Naive thymus-derived CD4-positive, alpha-beta T cell (primary cell): Measurements from ENCODE around the gene CNTLN. TPM values are rescaled to one million over a fixed set of nuclear protein-coding genes. Genes with fewer than 3 reads are reported as not detected.

Source experiments
- ATAC-seq: fragments of 150-1000 bp; cut with Tn5 transposase; 2 replicates; pipeline ENCODE4 v1.10.0; 2021; ENCODE audit warnings: mild to moderate bottlenecking, moderate library complexity
- CTCF ChIA-PET: fragments of 350-600 bp; sonication (Branson Sonifier 250); formaldehyde crosslinking; loops from one replicate; lab custom pipeline; 2021; ENCODE audit warnings: antibody characterized with exemption; lab: Charles Lee
- POLR2A ChIA-PET: fragments of 350-600 bp; sonication (Branson Sonifier 250); formaldehyde crosslinking; loops from one replicate; lab custom pipeline; 2021; ENCODE audit warnings: antibody characterized with exemption, inconsistent platforms; lab: Charles Lee
- DNase-seq, 9 donors: peaks; one replicate each; pipeline versions ENCODE4 v3.0.0 to v3.0.0-alpha.2; 2020 to 2022; ENCODE audit warnings: mixed read lengths in 1 of 9
- H3K27ac ChIP-seq: one replicate; pipeline ENCODE4 v1.7.0; 2013; ENCODE audit warnings: mild to moderate bottlenecking, low read depth, low read length, moderate library complexity
- H3K27me3 ChIP-seq, 2 donors: one replicate each; pipeline ENCODE4 v1.7.0; 2013; ENCODE audit warnings: low read length in 2 of 2, mild to moderate bottlenecking in 2 of 2, moderate library complexity in 2 of 2; ENCODE audit not compliant: control insufficient read depth in 2 of 2, insufficient read depth in 2 of 2
- H3K36me3 ChIP-seq, 3 experiments: 1 replicate in 2 of 3; 2 replicates in 1 of 3; pipeline ENCODE4 v1.7.0; 2013; ENCODE audit warnings: low read length in 3 of 3, mild to moderate bottlenecking in 3 of 3, moderate library complexity in 1 of 3; ENCODE audit not compliant: insufficient read depth in 3 of 3, control insufficient read depth in 2 of 3
- H3K4me1 ChIP-seq, 2 donors: one replicate each; pipeline ENCODE4 v1.7.0; 2013; ENCODE audit warnings: low read length in 2 of 2, mild to moderate bottlenecking in 2 of 2, moderate library complexity in 1 of 2; ENCODE audit not compliant: control insufficient read depth in 2 of 2, insufficient read depth in 2 of 2
- H3K4me3 ChIP-seq: 2 replicates; pipeline ENCODE4 v1.7.0; 2013; ENCODE audit warnings: mild to moderate bottlenecking, low read length
- H3K9me3 ChIP-seq, 3 experiments: 1 replicate in 2 of 3; 2 replicates in 1 of 3; pipeline ENCODE4 v1.7.0; 2013; ENCODE audit warnings: low read length in 3 of 3; ENCODE audit not compliant: control insufficient read depth in 2 of 3
- H3K27ac Mint-ChIP-seq, 9 donors: one replicate each; pipeline ENCODE4 v1.8.0; 2020 to 2022; ENCODE audit warnings: mixed read lengths in 9 of 9, mild to moderate bottlenecking in 8 of 9, moderate library complexity in 5 of 9, inconsistent platforms in 2 of 9
- H3K27me3 Mint-ChIP-seq, 5 donors: one replicate each; pipeline ENCODE4 v1.8.0; 2021 to 2022; ENCODE audit warnings: mixed read lengths in 5 of 5, mild to moderate bottlenecking in 1 of 5
- H3K36me3 Mint-ChIP-seq, 5 donors: one replicate each; pipeline ENCODE4 v1.8.0; 2020 to 2022; ENCODE audit warnings: mixed read lengths in 5 of 5, mild to moderate bottlenecking in 3 of 5, inconsistent platforms in 1 of 5
- H3K4me1 Mint-ChIP-seq, 7 donors: one replicate each; pipeline ENCODE4 v1.8.0; 2020 to 2022; ENCODE audit warnings: mixed read lengths in 7 of 7, mild to moderate bottlenecking in 3 of 7, inconsistent platforms in 1 of 7
- H3K4me3 Mint-ChIP-seq, 10 donors: one replicate each; pipeline ENCODE4 v1.8.0; 2020 to 2022; ENCODE audit warnings: mild to moderate bottlenecking in 10 of 10, mixed read lengths in 10 of 10, moderate library complexity in 6 of 10, inconsistent platforms in 2 of 10
- H3K9me3 Mint-ChIP-seq, 11 donors: one replicate each; pipeline ENCODE4 v1.8.0; 2020 to 2022; ENCODE audit warnings: mixed read lengths in 11 of 11, mild to moderate bottlenecking in 4 of 11, inconsistent platforms in 1 of 11, moderate library complexity in 1 of 11
- intact Hi-C, 2 donors: fragments of 100-400 bp; cut with micrococcal nuclease; formaldehyde crosslinking; loops; one replicate each; pipeline ENCODE4 v1.15.1; 2023
- polyA plus RNA-seq, 2 donors: library from polyadenylated mRNA; unstranded; fragments of 300-500 nt; fragmentation: Illumina TruSeq; gene quantifications; one replicate each; pipeline ENCODE4 v1.2.3, GENCODE V29; 2021
- total RNA-seq, 6 experiments: library from RNA in 5 of 6; stranded (reverse) in 5 of 6; gene quantifications; 1 replicate in 5 of 6; 2 replicates in 1 of 6; pipeline ENCODE4 v1.2.3 and lab custom pipeline; 2021 to 2026

CNTLN gene
- total and polyA plus RNA-seq, 7 experiments from 2014 or later, result 0.21 to 2.7 (median 1.0) TPM; not detected in 3

- no peak for ATAC-seq
- Histone ChIP-seq H3K4me1 (no peaks in the 10 kb centered on the region), H3K4me3 (no peak overlapping the region), H3K36me3 (no peaks in the 10 kb centered on the region), H3K9me3 (no peaks in the 10 kb centered on the region), H3K27ac (no peak overlapping the region), H3K27me3 (no peaks in the 10 kb centered on the region)
- no peaks in the 10 kb centered on the region for H3K27me3 Mint-ChIP-seq
- DNase-seq, result no peak
- CTCF ChIA-PET, result no interaction called here
- no peak overlapping the region for H3K27ac Mint-ChIP-seq
- intact Hi-C loops, result no loop called here
- peaks cover 0 to 2% (median 0%) of the 10 kb centered on the region in 11 donors for H3K9me3 Mint-ChIP-seq
- H3K4me1 Mint-ChIP-seq, result no peaks in the 10 kb centered on the region
- no peak overlapping the region for H3K4me3 Mint-ChIP-seq
- H3K36me3 Mint-ChIP-seq, result no peaks in the 10 kb centered on the region
- POLR2A ChIA-PET, result no interaction called here
These were observed 355.3 kb downstream of the CNTLN start for GRCh38 chr9:17490110-17490509.

GRCh38 chr9:17491780-17492179, 356.9 kb downstream of the CNTLN start:
- H3K4me3 ChIP-seq, result no peak overlapping the region
- H3K36me3 Mint-ChIP-seq, result no peaks in the 10 kb centered on the region
- no peak overlapping the region for H3K27ac Mint-ChIP-seq
- H3K27me3 ChIP-seq, result no peaks in the 10 kb centered on the region
- H3K4me1 ChIP-seq, result no peaks in the 10 kb centered on the region
- H3K27ac ChIP-seq, result no peak overlapping the region
- intact Hi-C loops, result no loop called here
- H3K9me3 Mint-ChIP-seq, result peaks cover 0 to 5% (median 0%) of the 10 kb centered on the region in 11 donors
- no peaks in the 10 kb centered on the region for H3K9me3 ChIP-seq
- no peak overlapping the region for H3K4me3 Mint-ChIP-seq
- POLR2A ChIA-PET, result no interaction called here
- ATAC-seq (no peak), DNase-seq (no peak)
- no peaks in the 10 kb centered on the region for H3K4me1 Mint-ChIP-seq
- no peaks in the 10 kb centered on the region for H3K27me3 Mint-ChIP-seq
- no peaks in the 10 kb centered on the region for H3K36me3 ChIP-seq
- CTCF ChIA-PET, result no interaction called here

GRCh38 chr9:17503196-17503595, 368.4 kb downstream of the CNTLN start:
- ATAC-seq (no peak), DNase-seq (no peak)
- Histone ChIP-seq H3K36me3 (no peaks in the 10 kb centered on the region), H3K4me3 (no peak overlapping the region), H3K27ac (no peak overlapping the region), H3K4me1 (no peaks in the 10 kb centered on the region), H3K27me3 (no peaks in the 10 kb centered on the region), H3K9me3 (no peaks in the 10 kb centered on the region)
- no peaks in the 10 kb centered on the region for H3K36me3 Mint-ChIP-seq
- no peak overlapping the region for H3K4me3 Mint-ChIP-seq
- H3K4me1 Mint-ChIP-seq, result no peaks in the 10 kb centered on the region
- no peak overlapping the region for H3K27ac Mint-ChIP-seq
- intact Hi-C loops, result no loop called here
- H3K9me3 Mint-ChIP-seq, result peaks cover 0 to 10% (median 3%) of the 10 kb centered on the region in 11 donors
- POLR2A ChIA-PET, result no interaction called here
- CTCF ChIA-PET, result no interaction called here
- H3K27me3 Mint-ChIP-seq, result peaks cover 0 to 4% (median 0%) of the 10 kb centered on the region in 5 donors

GRCh38 chr9:17509151-17509550, 374.3 kb downstream of the CNTLN start:
- no peak overlapping the region for H3K4me3 Mint-ChIP-seq
- CTCF ChIA-PET, result no interaction called here
- H3K27ac Mint-ChIP-seq, result no peak overlapping the region
- no peak for ATAC-seq
- no peaks in the 10 kb centered on the region for H3K36me3 ChIP-seq
- H3K36me3 Mint-ChIP-seq, result no peaks in the 10 kb centered on the region
- DNase-seq, result no peak
- intact Hi-C loops, result no loop called here
- H3K4me3 ChIP-seq, result no peak overlapping the region
- H3K27ac ChIP-seq, result no peak overlapping the region
- H3K9me3 ChIP-seq, result no peaks in the 10 kb centered on the region
- H3K9me3 Mint-ChIP-seq, result peaks cover 0 to 25% (median 7%) of the 10 kb centered on the region in 11 donors
- H3K4me1 ChIP-seq, result no peaks in the 10 kb centered on the region
- peaks cover 0 to 4% (median 0%) of the 10 kb centered on the region in 5 donors for H3K27me3 Mint-ChIP-seq
- H3K4me1 Mint-ChIP-seq, result no peaks in the 10 kb centered on the region
- POLR2A ChIA-PET, result no interaction called here
- H3K27me3 ChIP-seq, result no peaks in the 10 kb centered on the region

GRCh38 chr9:17509701-17510100, 374.9 kb downstream of the CNTLN start:
- H3K36me3 Mint-ChIP-seq, result no peaks in the 10 kb centered on the region
- no peaks in the 10 kb centered on the region for H3K4me1 Mint-ChIP-seq
- intact Hi-C loops, result no loop called here
- ATAC-seq (no peak), DNase-seq (no peak)
- Histone ChIP-seq H3K4me1 (no peaks in the 10 kb centered on the region), H3K36me3 (no peaks in the 10 kb centered on the region), H3K27me3 (no peaks in the 10 kb centered on the region), H3K9me3 (no peaks in the 10 kb centered on the region), H3K4me3 (no peak overlapping the region), H3K27ac (no peak overlapping the region)
- ChIA-PET POLR2A (no interaction called here), CTCF (no interaction called here)
- no peaks in the 10 kb centered on the region for H3K27me3 Mint-ChIP-seq
- peaks cover 0 to 21% (median 5%) of the 10 kb centered on the region in 11 donors for H3K9me3 Mint-ChIP-seq
- no peak overlapping the region for H3K27ac Mint-ChIP-seq
- H3K4me3 Mint-ChIP-seq, result no peak overlapping the region

- DNase-seq, result no peak
- no peak for ATAC-seq
- no peaks in the 10 kb centered on the region for H3K27me3 Mint-ChIP-seq
- H3K9me3 Mint-ChIP-seq, result peaks cover 0 to 10% (median 0%) of the 10 kb centered on the region in 11 donors
- intact Hi-C loops, result loop anchor here in 1 of 2 donors (10.0 kb wide), 1 partner anchor 1935 kb away; no protein-coding TSS in a partner anchor
- no peaks in the 10 kb centered on the region for H3K4me1 Mint-ChIP-seq
- Histone ChIP-seq H3K9me3 (no peaks in the 10 kb centered on the region), H3K36me3 (no peaks in the 10 kb centered on the region), H3K4me1 (no peaks in the 10 kb centered on the region), H3K27ac (no peak overlapping the region), H3K27me3 (no peaks in the 10 kb centered on the region), H3K4me3 (no peak overlapping the region)
- POLR2A ChIA-PET, result no interaction called here
- CTCF ChIA-PET, result no interaction called here
- no peak overlapping the region for H3K27ac Mint-ChIP-seq
- H3K4me3 Mint-ChIP-seq, result no peak overlapping the region
- H3K36me3 Mint-ChIP-seq, result no peaks in the 10 kb centered on the region
These were observed 384.9 kb downstream of the CNTLN start for GRCh38 chr9:17519761-17520160.

GRCh38 chr9:17520268-17521064, 385.6 kb downstream of the CNTLN start:
- CTCF ChIA-PET, result no interaction called here
- H3K4me3 Mint-ChIP-seq, result no peak overlapping the region
- no peak overlapping the region for H3K27ac Mint-ChIP-seq
- no peak for DNase-seq
- no peaks in the 10 kb centered on the region for H3K27me3 Mint-ChIP-seq
- Histone ChIP-seq H3K4me1 (no peaks in the 10 kb centered on the region), H3K36me3 (no peaks in the 10 kb centered on the region), H3K27ac (no peak overlapping the region), H3K4me3 (no peak overlapping the region), H3K9me3 (no peaks in the 10 kb centered on the region), H3K27me3 (no peaks in the 10 kb centered on the region)
- no peaks in the 10 kb centered on the region for H3K36me3 Mint-ChIP-seq
- no peaks in the 10 kb centered on the region for H3K4me1 Mint-ChIP-seq
- POLR2A ChIA-PET, result no interaction called here
- peaks cover 0 to 8% (median 0%) of the 10 kb centered on the region in 11 donors for H3K9me3 Mint-ChIP-seq
- ATAC-seq, result no peak
- intact Hi-C loops, result loop anchor here in 1 of 2 donors (10.0 kb wide), 1 partner anchor 1934 kb away; no protein-coding TSS in a partner anchor
